Measurements from ENCODE around the gene P2RY6.
A peak's percentile ranks its signal among the peaks of the same experiment; 100 is the strongest.

P2RY6 gene

GRCh38 chr11:73281796-73282660, 9.9 kb downstream of the P2RY6 start:
- DNase-seq = no peak

- no peak for DNase-seq
These were observed 11.3 kb downstream of the P2RY6 start for GRCh38 chr11:73283276-73284000.

GRCh38 chr11:73284106-73284505, 12.0 kb downstream of the P2RY6 start:
- no peak for DNase-seq

GRCh38 chr11:73285721-73286120, 13.6 kb downstream of the P2RY6 start:
- DNase-seq = no peak

- no peak for DNase-seq
These were observed 14.2 kb downstream of the P2RY6 start for GRCh38 chr11:73286240-73286810.

GRCh38 chr11:73287400-73288101, 15.4 kb downstream of the P2RY6 start:
- DNase-seq = no peak

- no peak for DNase-seq
These were observed 16.2 kb downstream of the P2RY6 start for GRCh38 chr11:73288192-73288872.

- peak; percentile 87 for DNase-seq
These were observed 17.0 kb downstream of the P2RY6 start for GRCh38 chr11:73288873-73289707.

GRCh38 chr11:73290536-73290935, 18.4 kb downstream of the P2RY6 start:
- DNase-seq = no peak

GRCh38 chr11:73291196-73291595, 19.1 kb downstream of the P2RY6 start:
- DNase-seq = no peak

- DNase-seq = no peak
These were observed 19.8 kb downstream of the P2RY6 start for GRCh38 chr11:73291781-73292524.

- DNase-seq = no peak
These were observed 20.4 kb downstream of the P2RY6 start for GRCh38 chr11:73292525-73292894.

- no peak for DNase-seq
These were observed 21.3 kb downstream of the P2RY6 start for GRCh38 chr11:73293356-73293936.

GRCh38 chr11:73294604-73295003, 22.5 kb downstream of the P2RY6 start:
- DNase-seq = no peak

- peak; percentile 84 for DNase-seq
These were observed 23.3 kb downstream of the P2RY6 start for GRCh38 chr11:73295241-73295995.

- no peak for DNase-seq
These were observed 23.8 kb downstream of the P2RY6 start for GRCh38 chr11:73295996-73296318.

- no peak for DNase-seq
These were observed 24.5 kb downstream of the P2RY6 start for GRCh38 chr11:73296501-73297230.

GRCh38 chr11:73297231-73297590, 25.1 kb downstream of the P2RY6 start:
- no peak for DNase-seq

GRCh38 chr11:73297702-73298101, 25.6 kb downstream of the P2RY6 start:
- no peak for DNase-seq
